Gastroesophageal sphincter (tissue), 4 donors: Measurements from ENCODE around the gene OIT3. TPM values are rescaled to one million over a fixed set of nuclear protein-coding genes. Genes with fewer than 3 reads are reported as not detected.

Source experiments
- ATAC-seq: fragments of 150-250 bp; one replicate; pipeline ENCODE4 v1.9.1; 2016; ENCODE audit warnings: mild to moderate bottlenecking, moderate library complexity
- H3K27ac ChIP-seq, 4 donors: fragments of 200-600 bp; sonication (generic) in 3 of 4; 1 replicate in 3 of 4; 2 replicates in 1 of 4; pipeline ENCODE4 v1.5.1; 2016 to 2019
- H3K27me3 ChIP-seq: fragments of 200-600 bp; sonication (generic); one replicate; pipeline ENCODE4 v1.5.1; 2019
- H3K36me3 ChIP-seq, 2 donors: fragments of 200-600 bp; sonication (generic); one replicate each; pipeline ENCODE4 v1.5.1; 2019; ENCODE audit warnings: control low read depth in 1 of 2
- H3K4me1 ChIP-seq, 3 donors: fragments of 200-600 bp; sonication (generic); 1 replicate in 2 of 3; 2 replicates in 1 of 3; pipeline ENCODE4 v1.5.1; 2016 to 2019; ENCODE audit warnings: control low read depth in 2 of 3
- H3K4me3 ChIP-seq, 2 donors: fragments of 200-600 bp; sonication (generic); one replicate each; pipeline ENCODE4 v1.5.1; 2019; ENCODE audit warnings: mild to moderate bottlenecking in 1 of 2, moderate library complexity in 1 of 2
- H3K9me3 ChIP-seq, 3 donors: fragments of 200-600 bp; sonication (generic); one replicate each; pipeline ENCODE4 v1.5.1; 2017 to 2019; ENCODE audit warnings: control low read depth in 2 of 3
- CTCF ChIP-seq, 4 experiments: fragments of 200-600 bp in 2 of 4; fragments of 450-650 bp in 2 of 4; sonication (generic) in 1 of 4; IDR thresholded peaks; one replicate each; pipeline ENCODE4 v1.5.1; 2017 to 2019; ENCODE audit warnings: antibody characterized with exemption in 4 of 4, mild to moderate bottlenecking in 2 of 4, moderate library complexity in 2 of 4
- EP300 ChIP-seq: sonication (generic); formaldehyde crosslinking; IDR thresholded peaks from one replicate; pipeline ENCODE4 v1.6.1; 2017; ENCODE audit warnings: antibody characterized with exemption, mild to moderate bottlenecking
- POLR2A ChIP-seq, 2 donors: fragments of 450-650 bp; IDR thresholded peaks; one replicate each; pipeline ENCODE4 v1.6.1; 2017; ENCODE audit warnings: antibody characterized with exemption in 2 of 2, mild to moderate bottlenecking in 2 of 2, moderate library complexity in 1 of 2
- POLR2AphosphoS5 ChIP-seq: sonication (generic); formaldehyde crosslinking; IDR thresholded peaks from one replicate; pipeline ENCODE4 v1.6.1; 2017; ENCODE audit warnings: antibody characterized with exemption
- WGBS, 2 donors: methylation state at CpG; one replicate each; pipeline ENCODE4 v1.1.5; 2018; ENCODE audit warnings: low coverage in 1 of 2; 5-methylcytosine and 5-hydroxymethylcytosine counted together
- total RNA-seq, 4 donors: library from RNA; depleted of rRNA; stranded (reverse); fragments of >200 nt; gene quantifications; one replicate each; pipeline ENCODE4 v1.1.0, GENCODE V29; 2016

The OIT3 gene
- total RNA-seq, 4 donors from 2014 or later, result 0.12 to 0.40 TPM; not detected in 2

- H3K27me3 ChIP-seq, result no peaks in the 10 kb centered on the region
- H3K4me1 ChIP-seq, result no peaks in the 10 kb centered on the region
- peaks cover 0 to 5% of the 10 kb centered on the region in 2 donors for H3K36me3 ChIP-seq
- no peak overlapping the region for H3K4me3 ChIP-seq
- TF ChIP-seq CTCF (IDR thresholded peaks at IDR 0.05) (no peak), POLR2AphosphoS5 (no peak), POLR2A (IDR thresholded peaks at IDR 0.05) (no peak)
- ATAC-seq, result no peak
- no peak overlapping the region for H3K27ac ChIP-seq
- 88% methylated on average over 2 of the region's 2 CpGs for WGBS, 2 donors
- H3K9me3 ChIP-seq, result no peaks in the 10 kb centered on the region
Measured at GRCh38 chr10:72879245-72879644, 14.3 kb upstream of the OIT3 start.

GRCh38 chr10:72881291-72881690, 12.2 kb upstream of the OIT3 start:
- no peaks in the 10 kb centered on the region for H3K27me3 ChIP-seq
- H3K36me3 ChIP-seq, result peaks cover 0 to 22% of the 10 kb centered on the region in 2 donors
- no peak for TF ChIP-seq POLR2A (IDR thresholded peaks at IDR 0.05)
- TF ChIP-seq EP300, result no peak
- ATAC-seq, result no peak
- H3K27ac ChIP-seq, result no peak overlapping the region
- H3K4me1 ChIP-seq, result no peaks in the 10 kb centered on the region
- no peak overlapping the region for H3K4me3 ChIP-seq
- 95 to 100% methylated on average over 1 to 2 of the region's 2 CpGs for WGBS, 2 donors
- no peaks in the 10 kb centered on the region for H3K9me3 ChIP-seq

GRCh38 chr10:72883861-72884260, 9.7 kb upstream of the OIT3 start:
- WGBS, 2 donors, result 79 to 100% methylated on average over 2 of the region's 2 CpGs
- Histone ChIP-seq H3K27me3 (no peaks in the 10 kb centered on the region), H3K4me3 (no peak overlapping the region), H3K4me1 (no peaks in the 10 kb centered on the region), H3K27ac (no peak overlapping the region), H3K36me3 (peaks cover 0 to 47% of the 10 kb centered on the region in 2 donors), H3K9me3 (no peaks in the 10 kb centered on the region)
- TF ChIP-seq EP300 (no peak), POLR2A (IDR thresholded peaks at IDR 0.05) (no peak)
- no peak for ATAC-seq

- Histone ChIP-seq H3K36me3 (peaks cover 0 to 47% of the 10 kb centered on the region in 2 donors), H3K9me3 (no peaks in the 10 kb centered on the region)
- WGBS, 2 donors, result 83 to 84% methylated on average over 2 of the region's 2 CpGs
Measured at GRCh38 chr10:72885953-72886352, 7.6 kb upstream of the OIT3 start.

GRCh38 chr10:72886621-72887020, 6.9 kb upstream of the OIT3 start:
- no peak for ATAC-seq
- Histone ChIP-seq H3K9me3 (no peaks in the 10 kb centered on the region), H3K36me3 (peaks cover 0 to 47% of the 10 kb centered on the region in 2 donors), H3K27me3 (no peaks in the 10 kb centered on the region), H3K27ac (no peak overlapping the region), H3K4me1 (no peaks in the 10 kb centered on the region), H3K4me3 (no peak overlapping the region)
- 40 to 60% methylated on average over 1 of the region's 1 CpG for WGBS, 2 donors
- TF ChIP-seq POLR2AphosphoS5 (no peak), EP300 (no peak), CTCF (IDR thresholded peaks at IDR 0.05) (no peak), POLR2A (IDR thresholded peaks at IDR 0.05) (no peak)

More at GRCh38 chr10:72885953-72886352, 7.6 kb upstream of the OIT3 start:
- H3K4me3 ChIP-seq, result no peak overlapping the region
- no peak for ATAC-seq
- no peak for TF ChIP-seq CTCF (IDR thresholded peaks at IDR 0.05)
- no peak for TF ChIP-seq POLR2AphosphoS5
- no peak for TF ChIP-seq EP300
- TF ChIP-seq POLR2A (IDR thresholded peaks at IDR 0.05), result no peak
- no peak overlapping the region for H3K27ac ChIP-seq
- H3K27me3 ChIP-seq, result no peaks in the 10 kb centered on the region
- H3K4me1 ChIP-seq, result no peaks in the 10 kb centered on the region

- no peak overlapping the region for H3K27ac ChIP-seq
- no peak overlapping the region for H3K4me3 ChIP-seq
- no peak for ATAC-seq
- H3K36me3 ChIP-seq, result peaks cover 0 to 47% of the 10 kb centered on the region in 2 donors
- 39 to 49% methylated on average over 5 of the region's 5 CpGs for WGBS, 2 donors
- no peaks in the 10 kb centered on the region for H3K4me1 ChIP-seq
- no peaks in the 10 kb centered on the region for H3K9me3 ChIP-seq
- H3K27me3 ChIP-seq, result no peaks in the 10 kb centered on the region
- no peak for TF ChIP-seq EP300
- TF ChIP-seq CTCF (IDR thresholded peaks at IDR 0.05), result no peak
- no peak for TF ChIP-seq POLR2A (IDR thresholded peaks at IDR 0.05)
- no peak for TF ChIP-seq POLR2AphosphoS5
Measured at GRCh38 chr10:72887043-72887442, 6.5 kb upstream of the OIT3 start.
